HEK293T (cell line): ENCODE data around the gene C21orf58.

Experiments used
- CTCF ChIA-PET: fragments of 350-600 bp; formaldehyde crosslinking; extraction: SDS; loops from one replicate; lab custom pipeline; 2021; ENCODE audit warnings: antibody characterized with exemption, inconsistent platforms; lab: Yijun Ruan, JAX
- POLR2A ChIA-PET: fragments of 350-600 bp; formaldehyde crosslinking; extraction: SDS; loops from one replicate; lab custom pipeline; 2020; ENCODE audit warnings: antibody characterized with exemption, inconsistent platforms; lab: Yijun Ruan, JAX
- DNase-seq: peaks from one replicate; pipeline ENCODE4 v3.0.0; 2012; ENCODE audit warnings: mixed read lengths; ENCODE audit errors: extremely low spot score
- ARNT ChIP-seq: fragments of 450-650 bp; IDR thresholded peaks from 2 replicates; pipeline ENCODE4 v1.6.1; 2017; ENCODE audit warnings: mild to moderate bottlenecking
- BHLHE40 ChIP-seq: fragments of 450-650 bp; IDR thresholded peaks from 2 replicates; pipeline ENCODE4 v1.6.1; 2016; ENCODE audit warnings: mild to moderate bottlenecking, moderate library complexity, borderline replicate concordance
- CTBP1 ChIP-seq: fragments of 450-650 bp; IDR thresholded peaks from 2 replicates; pipeline ENCODE4 v1.6.1; 2016; ENCODE audit warnings: borderline replicate concordance
- ELF4 ChIP-seq: fragments of 450-650 bp; IDR thresholded peaks from 2 replicates; pipeline ENCODE4 v1.6.1; 2017; ENCODE audit warnings: antibody characterized with exemption
- FOXA1 ChIP-seq: fragments of 450-650 bp; IDR thresholded peaks from 2 replicates; pipeline ENCODE4 v1.6.1; 2016; ENCODE audit warnings: mild to moderate bottlenecking
- FOXK2 ChIP-seq: fragments of 450-650 bp; IDR thresholded peaks from 2 replicates; pipeline ENCODE4 v1.6.1; 2016; ENCODE audit warnings: mild to moderate bottlenecking
- FOXM1 ChIP-seq: fragments of 450-650 bp; IDR thresholded peaks from 2 replicates; pipeline ENCODE4 v1.6.1; 2017; ENCODE audit warnings: mild to moderate bottlenecking, borderline replicate concordance
- HDGF ChIP-seq: fragments of 450-650 bp; IDR thresholded peaks from 2 replicates; pipeline ENCODE4 v1.6.1; 2017; ENCODE audit warnings: antibody characterized with exemption, borderline replicate concordance
- L3MBTL2 ChIP-seq: fragments of 450-650 bp; conservative IDR thresholded peaks from 2 replicates; pipeline ENCODE4 v1.6.1; 2016; ENCODE audit warnings: mild to moderate bottlenecking
- LEF1 ChIP-seq: fragments of 450-650 bp; IDR thresholded peaks from 2 replicates; pipeline ENCODE4 v1.6.1; 2017; ENCODE audit warnings: mild to moderate bottlenecking, borderline replicate concordance
- NFRKB ChIP-seq: fragments of 450-650 bp; IDR thresholded peaks from 2 replicates; pipeline ENCODE4 v1.6.1; 2016; ENCODE audit warnings: mild to moderate bottlenecking, moderate library complexity
- SP1 ChIP-seq: fragments of 450-650 bp; IDR thresholded peaks from 2 replicates; pipeline ENCODE4 v1.6.1; 2017
- SUZ12 ChIP-seq: fragments of 450-650 bp; IDR thresholded peaks from 2 replicates; pipeline ENCODE4 v1.6.1; 2016; ENCODE audit warnings: mild to moderate bottlenecking
- TARDBP ChIP-seq: fragments of 450-650 bp; IDR thresholded peaks from 2 replicates; pipeline ENCODE4 v1.6.1; 2016
- ZNF384 ChIP-seq: fragments of 450-650 bp; IDR thresholded peaks from 2 replicates; pipeline ENCODE4 v1.6.1; 2016
- TF ChIP-seq, protein P1 (sequence below): fragments of 450-650 bp; IDR thresholded peaks from 2 replicates; pipeline ENCODE4 v1.6.1; 2016

The C21orf58 gene

DNA sequence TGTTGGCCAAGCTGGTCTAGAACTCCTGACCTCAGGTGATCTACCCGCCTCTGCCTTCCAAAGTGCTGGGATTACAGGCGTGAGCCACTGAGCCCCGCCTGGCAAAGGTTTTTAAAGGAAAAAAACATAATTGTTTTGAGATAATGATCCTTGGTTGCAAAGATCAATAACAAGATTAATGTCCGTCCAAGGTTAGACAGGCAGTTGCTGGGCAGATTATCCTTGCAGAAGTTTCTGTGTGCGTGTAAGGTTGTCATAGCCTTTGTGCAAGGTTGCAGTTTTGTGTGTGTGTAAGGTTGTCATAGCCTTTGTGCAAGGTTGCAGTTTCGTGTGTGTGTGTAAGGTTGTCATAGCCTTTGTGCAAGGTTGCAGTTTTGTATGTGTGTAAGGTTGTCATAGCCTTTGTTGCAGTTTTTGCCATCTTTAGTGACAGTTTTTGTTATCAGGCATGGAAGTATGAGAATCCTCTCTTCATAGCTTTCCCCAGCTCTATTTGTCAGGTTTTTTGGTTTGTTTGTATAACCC, 34.0 kb downstream of the C21orf58 start:
- ChIA-PET POLR2A (interaction anchor here (1.0 kb wide), 1 partner anchor 33 kb away, joined by 4 read pairs; no protein-coding TSS in a partner anchor), CTCF (no interaction called here)
- TF ChIP-seq L3MBTL2 = no peak
- no peak for TF ChIP-seq ELF4
- TF ChIP-seq CTBP1 = no peak
- no peak for DNase-seq

- ChIA-PET CTCF (no interaction called here), POLR2A (no interaction called here)
- DNase-seq = no peak
- TF ChIP-seq ZNF384 (no peak), FOXA1 (no peak), ELF4 (no peak), SUZ12 (no peak), BHLHE40 (no peak), FOXK2 (no peak), HDGF (no peak), ARNT (no peak), TARDBP (no peak), SP1 (no peak)
- TF ChIP-seq, protein P1, sequence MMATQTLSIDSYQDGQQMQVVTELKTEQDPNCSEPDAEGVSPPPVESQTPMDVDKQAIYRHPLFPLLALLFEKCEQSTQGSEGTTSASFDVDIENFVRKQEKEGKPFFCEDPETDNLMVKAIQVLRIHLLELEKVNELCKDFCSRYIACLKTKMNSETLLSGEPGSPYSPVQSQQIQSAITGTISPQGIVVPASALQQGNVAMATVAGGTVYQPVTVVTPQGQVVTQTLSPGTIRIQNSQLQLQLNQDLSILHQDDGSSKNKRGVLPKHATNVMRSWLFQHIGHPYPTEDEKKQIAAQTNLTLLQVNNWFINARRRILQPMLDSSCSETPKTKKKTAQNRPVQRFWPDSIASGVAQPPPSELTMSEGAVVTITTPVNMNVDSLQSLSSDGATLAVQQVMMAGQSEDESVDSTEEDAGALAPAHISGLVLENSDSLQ = no peak
Observed at GRCh38 chr21:46287541-46287940, 36.1 kb downstream of the C21orf58 start.

DNA sequence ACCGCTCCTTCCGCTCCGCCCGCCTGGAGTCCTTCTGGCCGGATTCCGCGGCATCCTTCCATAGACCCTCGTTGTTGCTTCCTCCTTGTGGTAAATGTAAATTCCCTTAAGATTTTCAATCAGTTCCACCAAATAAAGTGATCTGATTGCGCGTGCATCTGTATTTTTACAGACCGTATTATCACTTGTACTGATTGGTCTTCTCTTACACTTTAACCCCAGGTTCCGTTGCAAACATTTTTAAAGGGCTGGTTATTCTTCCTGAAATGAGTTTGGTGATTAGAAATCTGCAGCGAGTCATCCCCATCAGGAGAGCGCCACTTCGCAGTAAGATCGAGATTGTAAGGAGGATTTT, 37.0 kb downstream of the C21orf58 start:
- ChIA-PET POLR2A (interaction anchor here (0.9 to 2.9 kb wide), 6 partner anchors 11 to 314 kb away, joined by 3 to 9 read pairs (median 3); partner anchors contain the start of gene C21orf58), CTCF (no interaction called here)
- no peak for DNase-seq
- TF ChIP-seq L3MBTL2 (peak; percentile 24; the same call in 1 of the 2 replicates), ARNT (no peak), BHLHE40 (no peak), NFRKB (no peak), LEF1 (no peak), FOXM1 (no peak), SUZ12 (no peak), HDGF (no peak), ZNF384 (no peak), CTBP1 (peak; percentile 25; the same call in 1 of the 2 replicates), SP1 (no peak), TARDBP (no peak)
- TF ChIP-seq, protein P1 = no peak

- peak; percentile 93 for DNase-seq
- POLR2A ChIA-PET = interaction anchor here (0.9 to 2.9 kb wide), 8 partner anchors 10 to 314 kb away, joined by 3 to 9 read pairs (median 3); partner anchors contain the start of gene C21orf58
- TF ChIP-seq, protein P1 = peak; percentile 15; the same call in 1 of the 2 replicates
- TF ChIP-seq FOXM1 = no peak; the same call in 1 of the 2 replicates
- no peak for TF ChIP-seq FOXK2
- peak; percentile 62; the same call in 1 of the 2 replicates for TF ChIP-seq L3MBTL2
- TF ChIP-seq ELF4 = peak; percentile 81
- no peak for TF ChIP-seq HDGF
- TF ChIP-seq LEF1 = peak; percentile 84
- no peak for TF ChIP-seq ZNF384
- CTCF ChIA-PET = no interaction called here
Observed at GRCh38 chr21:46285761-46286647, 37.7 kb downstream of the C21orf58 start, which contains the start of gene YBEY. YBEY (plus strand) TSS chr21:46286342; CDS start chr21:46286914, 572 bp downstream.

DNA sequence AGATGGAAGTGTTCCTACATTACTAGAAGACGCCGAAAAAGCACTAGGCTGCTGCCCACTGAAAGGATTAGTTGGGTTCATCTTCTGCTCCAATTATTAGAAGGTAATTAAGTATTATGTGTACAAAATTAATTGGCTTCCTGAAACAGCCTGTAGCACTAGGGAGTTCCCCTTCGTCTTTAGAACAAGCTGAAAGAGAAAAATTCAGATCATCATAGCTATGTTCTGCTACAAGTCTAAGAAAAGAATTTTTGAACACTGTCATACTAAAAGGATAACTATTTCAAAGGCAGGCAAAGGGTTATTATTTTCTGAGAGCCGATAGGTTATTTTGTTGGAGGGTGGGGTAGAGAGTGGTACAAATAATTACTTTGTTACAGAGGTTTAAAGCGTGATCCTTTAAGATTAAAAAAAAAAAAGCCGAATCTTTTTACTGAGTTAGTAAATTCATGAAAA, 38.4 kb downstream of the C21orf58 start, which contains the start of gene MCM3AP:
TSS of gene MCM3AP (minus strand) at position 406 of the 456 bp plus-strand sequence. CDS start at position 81, 325 bp downstream.
- ChIA-PET CTCF (no interaction called here), POLR2A (interaction anchor here (1.1 to 2.9 kb wide), 5 partner anchors 10 to 142 kb away, joined by 3 to 9 read pairs (median 3); partner anchors contain the start of gene C21orf58)
- DNase-seq = no peak
- no peak for TF ChIP-seq CTBP1
- no peak for TF ChIP-seq BHLHE40
- TF ChIP-seq ELF4 = no peak
- TF ChIP-seq, protein P1 = no peak
- TF ChIP-seq NFRKB = no peak
- TF ChIP-seq SP1 = no peak
- no peak for TF ChIP-seq ZNF384
- TF ChIP-seq TARDBP = no peak
- TF ChIP-seq FOXA1 = no peak
- TF ChIP-seq FOXK2 = no peak
- TF ChIP-seq L3MBTL2 = no peak
- TF ChIP-seq SUZ12 = no peak
- no peak for TF ChIP-seq LEF1
- no peak for TF ChIP-seq FOXM1
- no peak for TF ChIP-seq ARNT
- no peak for TF ChIP-seq HDGF
